HUES48 (cell line): ENCODE measurements around the gene RBM20.

Experiments
- H3K27ac ChIP-seq: one replicate; pipeline ENCODE4 v1.7.0; 2013; ENCODE audit warnings: low read depth, low read length, inconsistent platforms
- H3K27me3 ChIP-seq: 2 replicates; pipeline ENCODE4 v1.6.1; 2013; ENCODE audit warnings: mild to moderate bottlenecking, low read length; ENCODE audit not compliant: control insufficient read depth, insufficient read depth
- H3K36me3 ChIP-seq: 2 replicates; pipeline ENCODE4 v1.6.1; 2013; ENCODE audit warnings: low read length; ENCODE audit not compliant: control insufficient read depth, insufficient read depth
- H3K4me1 ChIP-seq: 2 replicates; pipeline ENCODE4 v1.6.1; 2013; ENCODE audit warnings: mild to moderate bottlenecking, low read length; ENCODE audit not compliant: control insufficient read depth, insufficient read depth
- H3K4me3 ChIP-seq: 2 replicates; pipeline ENCODE4 v1.5.1; 2013; ENCODE audit warnings: mild to moderate bottlenecking, low read depth, low read length
- H3K9ac ChIP-seq: 2 replicates; pipeline ENCODE4 v1.6.1; 2013; ENCODE audit warnings: mild to moderate bottlenecking, low read depth, low read length, moderate library complexity
- H3K9me3 ChIP-seq: 2 replicates; pipeline ENCODE4 v1.6.1; 2013; ENCODE audit warnings: low read length; ENCODE audit not compliant: control insufficient read depth, insufficient read depth

Gene RBM20

DNA sequence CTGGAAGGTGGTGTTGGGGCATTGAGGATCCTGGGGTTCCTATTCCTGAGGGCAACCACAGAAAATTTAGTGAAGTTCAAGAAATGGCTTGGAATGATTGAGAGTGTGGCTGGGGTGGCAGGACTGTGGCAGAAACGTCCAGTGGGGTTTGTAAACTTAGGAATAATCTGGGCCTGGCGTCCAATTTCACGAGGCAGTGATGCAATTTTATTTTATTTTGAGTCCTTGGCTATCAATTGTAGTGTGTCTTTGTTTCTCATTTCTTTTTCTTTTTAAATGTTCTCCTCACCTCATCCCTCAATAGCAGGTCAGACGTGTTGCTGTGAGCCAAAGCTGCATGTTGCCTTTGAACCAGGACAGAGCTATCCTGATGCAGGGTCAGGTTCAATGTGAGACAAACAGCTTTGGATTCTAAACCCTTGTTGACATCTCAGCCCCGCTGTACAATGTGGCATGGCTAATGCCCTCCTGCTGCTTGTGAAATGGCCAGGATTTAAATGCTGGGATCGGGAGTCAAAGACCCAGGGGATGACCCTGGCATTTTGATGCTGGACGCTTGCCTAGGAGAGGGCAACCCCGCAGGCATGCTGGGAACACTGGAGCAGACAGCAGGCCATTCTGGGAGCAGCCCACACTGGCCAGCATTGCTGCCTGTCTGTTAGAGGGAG lies 64.8 kb downstream of the RBM20 start:
- H3K9ac ChIP-seq: no peak overlapping the region
- H3K27ac ChIP-seq: no peak overlapping the region
- peaks cover 15% of the 10 kb centered on the region for H3K4me1 ChIP-seq
- no peak overlapping the region for H3K4me3 ChIP-seq
- no peaks in the 10 kb centered on the region for H3K36me3 ChIP-seq
- H3K9me3 ChIP-seq: no peaks in the 10 kb centered on the region
- H3K27me3 ChIP-seq: no peaks in the 10 kb centered on the region

- peaks cover 15% of the 10 kb centered on the region for H3K4me1 ChIP-seq
Observed at GRCh38 chr10:110709444-110709828, 65.3 kb downstream of the RBM20 start.

DNA sequence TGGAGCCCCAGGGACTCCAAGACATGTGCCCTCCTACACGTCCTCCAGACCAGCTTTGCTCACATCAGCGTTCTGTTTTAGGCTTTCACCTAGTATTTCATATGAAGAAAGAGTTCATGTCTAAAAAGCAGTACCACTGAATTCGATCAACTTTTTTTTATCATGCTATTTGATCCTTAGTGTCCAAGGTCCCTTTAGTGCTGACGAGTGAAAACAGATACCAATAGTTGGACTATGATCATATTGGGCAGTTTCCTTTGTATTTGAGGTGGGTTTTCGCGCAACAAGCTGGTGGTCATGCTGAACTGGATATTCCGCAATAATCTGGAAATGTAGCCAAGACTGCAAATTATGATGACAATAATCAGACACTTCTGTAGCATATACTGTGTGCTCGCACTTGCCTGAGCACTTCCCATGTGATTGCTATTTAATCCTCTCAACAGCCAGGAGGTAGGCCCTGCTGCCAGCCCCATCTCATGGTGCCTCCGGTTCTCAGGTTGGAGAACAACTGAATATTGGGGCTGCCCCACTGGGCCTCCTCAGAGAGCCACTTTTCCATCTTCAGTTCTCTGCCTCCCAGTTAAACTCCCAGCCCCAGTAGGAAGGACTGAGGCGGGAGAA lies 65.9 kb downstream of the RBM20 start:
- Histone ChIP-seq H3K4me3 (no peak overlapping the region), H3K9ac (no peak overlapping the region), H3K9me3 (no peaks in the 10 kb centered on the region), H3K27me3 (no peaks in the 10 kb centered on the region), H3K4me1 (peaks cover 15% of the 10 kb centered on the region), H3K36me3 (no peaks in the 10 kb centered on the region), H3K27ac (no peak overlapping the region)

More at GRCh38 chr10:110709444-110709828, 65.3 kb downstream of the RBM20 start:
- Histone ChIP-seq H3K27me3 (no peaks in the 10 kb centered on the region), H3K9me3 (no peaks in the 10 kb centered on the region), H3K36me3 (no peaks in the 10 kb centered on the region), H3K27ac (no peak overlapping the region), H3K9ac (no peak overlapping the region), H3K4me3 (no peak overlapping the region)

DNA sequence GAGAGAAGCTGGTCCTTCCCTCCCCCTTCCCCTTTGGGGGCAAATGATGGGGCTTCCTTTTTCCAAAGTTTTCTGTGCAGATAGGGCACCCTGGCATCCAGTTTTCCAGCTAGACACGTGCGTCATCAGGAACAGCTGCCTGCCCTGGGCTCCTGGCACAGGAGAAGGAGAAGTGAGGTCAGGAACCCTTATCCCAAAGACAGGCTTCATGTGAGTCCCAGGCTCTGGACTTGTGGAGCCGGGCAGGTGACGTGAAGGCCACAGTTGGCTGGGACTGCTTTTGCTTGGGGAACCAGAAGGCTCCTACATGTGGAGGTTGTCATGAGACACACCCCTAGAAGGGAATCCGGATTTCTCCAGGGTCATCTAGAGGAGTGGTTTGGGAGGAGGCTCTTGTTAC lies 66.5 kb downstream of the RBM20 start:
- H3K4me1 ChIP-seq: peaks cover 15% of the 10 kb centered on the region
- no peaks in the 10 kb centered on the region for H3K36me3 ChIP-seq
- no peak overlapping the region for H3K27ac ChIP-seq
- H3K4me3 ChIP-seq: no peak overlapping the region
- no peak overlapping the region for H3K9ac ChIP-seq
- H3K9me3 ChIP-seq: no peaks in the 10 kb centered on the region
- no peaks in the 10 kb centered on the region for H3K27me3 ChIP-seq

DNA sequence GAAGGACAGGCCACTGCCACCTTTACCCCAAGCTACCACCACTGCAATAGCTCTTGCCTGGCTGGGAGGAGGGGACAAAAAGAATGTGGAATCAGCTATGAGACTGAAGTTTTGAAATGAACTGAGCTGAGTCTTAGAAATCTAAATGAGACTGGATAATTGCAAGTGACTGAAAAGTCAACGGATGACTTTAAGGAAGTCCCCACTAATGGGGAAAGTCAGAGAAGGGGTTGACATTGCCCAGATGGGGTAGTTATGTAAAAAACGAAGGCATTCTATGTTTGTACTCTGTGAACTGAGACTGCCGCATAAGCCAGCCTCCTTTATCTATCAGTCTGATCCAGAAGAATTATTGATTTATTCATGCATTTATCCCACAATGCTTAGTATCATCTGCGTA lies 67.2 kb downstream of the RBM20 start:
- Histone ChIP-seq H3K36me3 (no peaks in the 10 kb centered on the region), H3K27ac (no peak overlapping the region), H3K9me3 (no peaks in the 10 kb centered on the region), H3K4me1 (peaks cover 9% of the 10 kb centered on the region), H3K9ac (no peak overlapping the region), H3K4me3 (no peak overlapping the region), H3K27me3 (no peaks in the 10 kb centered on the region)

GRCh38 chr10:110714356-110714755 lies 70.2 kb downstream of the RBM20 start:
- Histone ChIP-seq H3K27me3 (no peaks in the 10 kb centered on the region), H3K27ac (no peak overlapping the region), H3K9me3 (no peaks in the 10 kb centered on the region), H3K4me3 (no peak overlapping the region), H3K9ac (no peak overlapping the region), H3K4me1 (no peaks in the 10 kb centered on the region), H3K36me3 (no peaks in the 10 kb centered on the region)

DNA sequence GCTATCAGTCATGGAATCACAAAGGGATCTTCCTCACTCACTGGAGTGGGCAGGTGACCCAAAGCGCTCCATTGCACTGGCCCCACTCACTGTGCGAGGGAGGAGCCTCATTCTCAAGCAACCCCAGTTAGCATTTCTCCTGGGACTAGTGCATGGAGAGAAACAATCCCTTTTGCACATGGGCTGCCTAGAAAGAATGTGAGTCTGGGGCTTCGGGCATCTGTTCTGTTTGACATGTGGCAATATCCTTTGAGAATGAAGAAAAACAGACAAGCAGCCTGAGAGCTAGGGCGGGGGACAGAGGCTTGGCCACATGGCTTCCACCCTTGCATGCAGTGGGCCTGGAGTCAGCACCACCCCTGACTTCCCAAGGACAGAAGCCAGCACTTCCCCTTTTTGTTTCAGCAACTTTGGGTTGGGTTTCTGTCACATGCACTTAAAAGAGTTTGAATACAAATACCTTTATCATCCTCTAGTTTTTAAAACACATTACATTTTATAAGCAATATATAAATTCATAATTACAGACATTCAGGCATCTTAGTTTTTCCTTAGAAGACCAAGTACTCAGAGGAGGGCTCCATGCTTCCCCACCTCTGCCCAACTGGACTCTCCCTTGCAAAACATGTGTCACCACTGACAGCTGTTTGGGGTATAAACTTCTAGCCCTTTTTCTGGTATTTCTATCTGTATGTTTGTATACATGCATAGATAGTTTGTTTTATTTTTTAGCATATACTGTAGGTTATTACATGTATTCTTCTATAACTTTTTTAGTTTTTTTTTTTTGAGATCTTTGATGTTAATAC lies 73.8 kb downstream of the RBM20 start:
- Histone ChIP-seq H3K27me3 (no peaks in the 10 kb centered on the region), H3K9me3 (no peaks in the 10 kb centered on the region), H3K9ac (no peak overlapping the region), H3K4me3 (no peak overlapping the region), H3K27ac (no peak overlapping the region), H3K36me3 (no peaks in the 10 kb centered on the region), H3K4me1 (no peaks in the 10 kb centered on the region)

GRCh38 chr10:110721406-110722038 lies 77.4 kb downstream of the RBM20 start:
- Histone ChIP-seq H3K27me3 (no peaks in the 10 kb centered on the region), H3K27ac (no peak overlapping the region), H3K36me3 (no peaks in the 10 kb centered on the region), H3K9ac (no peak overlapping the region), H3K4me1 (no peaks in the 10 kb centered on the region), H3K4me3 (no peak overlapping the region), H3K9me3 (no peaks in the 10 kb centered on the region)

- Histone ChIP-seq H3K27me3 (no peaks in the 10 kb centered on the region), H3K9ac (no peak overlapping the region), H3K4me3 (no peak overlapping the region), H3K27ac (no peak overlapping the region), H3K4me1 (no peaks in the 10 kb centered on the region), H3K9me3 (no peaks in the 10 kb centered on the region), H3K36me3 (no peaks in the 10 kb centered on the region)
Observed at GRCh38 chr10:110723224-110723891, 79.2 kb downstream of the RBM20 start.

GRCh38 chr10:110724116-110724921 lies 80.2 kb downstream of the RBM20 start:
- H3K27ac ChIP-seq: no peak overlapping the region
- no peaks in the 10 kb centered on the region for H3K4me1 ChIP-seq
- no peaks in the 10 kb centered on the region for H3K9me3 ChIP-seq
- H3K27me3 ChIP-seq: no peaks in the 10 kb centered on the region
- no peak overlapping the region for H3K4me3 ChIP-seq
- H3K36me3 ChIP-seq: no peaks in the 10 kb centered on the region
- no peak overlapping the region for H3K9ac ChIP-seq
